ENCODE measurements around the gene HBP1. TPM values are rescaled to one million over a fixed set of nuclear protein-coding genes. Genes with fewer than 3 reads are reported as not detected.

Gene HBP1
- total and polyA plus RNA-seq, 3 experiments from 2014 or later, result 17.2 to 52.3 (median 17.6) TPM

- POLR2A ChIA-PET, result interaction anchor here (1.0 kb wide), 1 partner anchor 8 kb away, joined by 3 read pairs; no protein-coding TSS in a partner anchor
- H3K27me3 ChIP-seq (ENCODE audit: insufficient read depth, low read length, poor library complexity, severe bottlenecking), result no peaks in the 10 kb centered on the region
- no peaks in the 10 kb centered on the region for H3K4me1 Mint-ChIP-seq
- no peak overlapping the region for H3K4me3 ChIP-seq (ENCODE audit: low read length)
- no peaks in the 10 kb centered on the region for H3K36me3 ChIP-seq (ENCODE audit: insufficient read depth, low read length)
- no peaks in the 10 kb centered on the region for H3K36me3 Mint-ChIP-seq
- no peak for DNase-seq
- H3K27ac Mint-ChIP-seq, result no peak overlapping the region
- no peaks in the 10 kb centered on the region for H3K9me3 Mint-ChIP-seq
- no peaks in the 10 kb centered on the region for H3K4me1 ChIP-seq (ENCODE audit: insufficient read depth, low read length)
- no peaks in the 10 kb centered on the region for H3K9me3 ChIP-seq (ENCODE audit: low read length)
- H3K27ac ChIP-seq (ENCODE audit: low read depth, low read length), result no peak overlapping the region
- no peak overlapping the region for H3K4me3 Mint-ChIP-seq
- peaks cover 12% of the 10 kb centered on the region in 2 donors for H3K27me3 Mint-ChIP-seq
- CTCF ChIA-PET, result no interaction called here
Observed at GRCh38 chr7:107160389-107160788, 8.4 kb upstream of the HBP1 start.

- no peaks in the 10 kb centered on the region for H3K36me3 Mint-ChIP-seq
- no peak for DNase-seq
- no peak overlapping the region for H3K27ac Mint-ChIP-seq
- peaks cover 0 to 5% (median under 1%) of the 10 kb centered on the region in 3 donors for H3K4me1 Mint-ChIP-seq
- Histone ChIP-seq H3K4me3 (ENCODE audit: low read length) (no peak overlapping the region), H3K9me3 (ENCODE audit: low read length) (no peaks in the 10 kb centered on the region), H3K36me3 (ENCODE audit: insufficient read depth, low read length) (no peaks in the 10 kb centered on the region), H3K27me3 (ENCODE audit: insufficient read depth, low read length, poor library complexity, severe bottlenecking) (no peaks in the 10 kb centered on the region), H3K27ac (ENCODE audit: low read depth, low read length) (no peak overlapping the region), H3K4me1 (ENCODE audit: insufficient read depth, low read length) (no peaks in the 10 kb centered on the region)
- CTCF ChIA-PET, result no interaction called here
- H3K27me3 Mint-ChIP-seq, result peaks cover 10 to 13% of the 10 kb centered on the region in 2 donors
- POLR2A ChIA-PET, result interaction anchor here (0.6 kb wide), 1 partner anchor 10 kb away, joined by 6 read pairs; no protein-coding TSS in a partner anchor
- H3K9me3 Mint-ChIP-seq, result no peaks in the 10 kb centered on the region
- H3K4me3 Mint-ChIP-seq, result no peak overlapping the region
Observed at GRCh38 chr7:107161415-107161814, 7.4 kb upstream of the HBP1 start.

GRCh38 chr7:107162475-107162874 is 6.3 kb upstream of the HBP1 start:
- ChIA-PET CTCF (interaction anchor here (0.7 kb wide), 1 partner anchor 11 kb away, joined by 3 read pairs; no protein-coding TSS in a partner anchor), POLR2A (interaction anchor here (0.6 kb wide), 1 partner anchor 277 kb away, joined by 5 read pairs; no protein-coding TSS in a partner anchor)
- no peaks in the 10 kb centered on the region for H3K9me3 ChIP-seq (ENCODE audit: low read length)
- no peak for DNase-seq
- H3K4me1 ChIP-seq (ENCODE audit: insufficient read depth, low read length), result no peaks in the 10 kb centered on the region
- H3K36me3 ChIP-seq (ENCODE audit: insufficient read depth, low read length), result no peaks in the 10 kb centered on the region
- no peak overlapping the region for H3K27ac ChIP-seq (ENCODE audit: low read depth, low read length)
- H3K27me3 Mint-ChIP-seq, result peaks cover 10 to 13% of the 10 kb centered on the region in 2 donors
- H3K4me3 ChIP-seq (ENCODE audit: low read length), result no peak overlapping the region
- no peak overlapping the region for H3K27ac Mint-ChIP-seq
- no peaks in the 10 kb centered on the region for H3K36me3 Mint-ChIP-seq
- H3K9me3 Mint-ChIP-seq, result no peaks in the 10 kb centered on the region
- H3K27me3 ChIP-seq (ENCODE audit: insufficient read depth, low read length, poor library complexity, severe bottlenecking), result no peaks in the 10 kb centered on the region
- H3K4me1 Mint-ChIP-seq, result peaks cover 5 to 16% (median 10%) of the 10 kb centered on the region in 3 donors
- no peak overlapping the region for H3K4me3 Mint-ChIP-seq

- peaks cover 14 to 25% (median 16%) of the 10 kb centered on the region in 3 donors for H3K4me1 Mint-ChIP-seq
- ChIA-PET POLR2A (interaction anchor here (0.6 kb wide), 1 partner anchor 399 kb away, joined by 3 read pairs; no protein-coding TSS in a partner anchor), CTCF (interaction anchor here (1.7 kb wide), 1 partner anchor 371 kb away, joined by 4 read pairs; no protein-coding TSS in a partner anchor)
Observed at GRCh38 chr7:107164092-107164491, 4.7 kb upstream of the HBP1 start.

GRCh38 chr7:107165341-107165740 is 3.5 kb upstream of the HBP1 start:
- Mint-ChIP-seq H3K27ac (peak overlapping the region in 2 of 8 donors; percentile 21 to 38), H3K27me3 (peaks cover 13 to 14% of the 10 kb centered on the region in 2 donors), H3K4me1 (peaks cover 20 to 32% (median 22%) of the 10 kb centered on the region in 3 donors), H3K4me3 (peak overlapping the region in 1 of 7 donors; percentile 10), H3K9me3 (no peaks in the 10 kb centered on the region), H3K36me3 (peaks cover 0 to 18% (median 0%) of the 10 kb centered on the region in 3 donors)
- H3K27me3 ChIP-seq (ENCODE audit: insufficient read depth, low read length, poor library complexity, severe bottlenecking), result no peaks in the 10 kb centered on the region
- ChIA-PET POLR2A (no interaction called here), CTCF (interaction anchor here (1.7 kb wide), 1 partner anchor 372 kb away, joined by 4 read pairs; no protein-coding TSS in a partner anchor)
- no peaks in the 10 kb centered on the region for H3K36me3 ChIP-seq (ENCODE audit: insufficient read depth, low read length)
- H3K4me1 ChIP-seq (ENCODE audit: insufficient read depth, low read length), result peaks cover 5% of the 10 kb centered on the region
- H3K27ac ChIP-seq (ENCODE audit: low read depth, low read length), result no peak overlapping the region
- no peak for DNase-seq
- H3K9me3 ChIP-seq (ENCODE audit: low read length), result no peaks in the 10 kb centered on the region
- no peak overlapping the region for H3K4me3 ChIP-seq (ENCODE audit: low read length)

More at GRCh38 chr7:107164092-107164491, 4.7 kb upstream of the HBP1 start:
- peaks cover 12 to 13% of the 10 kb centered on the region in 2 donors for H3K27me3 Mint-ChIP-seq
- Histone ChIP-seq H3K4me3 (ENCODE audit: low read length) (no peak overlapping the region), H3K36me3 (ENCODE audit: insufficient read depth, low read length) (no peaks in the 10 kb centered on the region), H3K27me3 (ENCODE audit: insufficient read depth, low read length, poor library complexity, severe bottlenecking) (no peaks in the 10 kb centered on the region), H3K27ac (ENCODE audit: low read depth, low read length) (no peak overlapping the region), H3K9me3 (ENCODE audit: low read length) (no peaks in the 10 kb centered on the region), H3K4me1 (ENCODE audit: insufficient read depth, low read length) (no peaks in the 10 kb centered on the region)
- H3K36me3 Mint-ChIP-seq, result peaks cover 0 to 9% (median 0%) of the 10 kb centered on the region in 3 donors
- no peak for DNase-seq
- no peak overlapping the region for H3K4me3 Mint-ChIP-seq
- no peaks in the 10 kb centered on the region for H3K9me3 Mint-ChIP-seq
- no peak overlapping the region for H3K27ac Mint-ChIP-seq

- Histone ChIP-seq H3K36me3 (ENCODE audit: insufficient read depth, low read length) (no peaks in the 10 kb centered on the region), H3K27me3 (ENCODE audit: insufficient read depth, low read length, poor library complexity, severe bottlenecking) (no peaks in the 10 kb centered on the region), H3K9me3 (ENCODE audit: low read length) (no peaks in the 10 kb centered on the region), H3K4me1 (ENCODE audit: insufficient read depth, low read length) (peaks cover 16% of the 10 kb centered on the region), H3K27ac (ENCODE audit: low read depth, low read length) (peak overlapping the region; percentile 94), H3K4me3 (ENCODE audit: low read length) (peak overlapping the region; percentile 84)
- Mint-ChIP-seq H3K4me3 (peak overlapping the region; percentile 85 to 100 (median 97)), H3K36me3 (peaks cover 0 to 27% (median 0%) of the 10 kb centered on the region in 3 donors), H3K27ac (peak overlapping the region; percentile 96 to 100 (median 100)), H3K9me3 (no peaks in the 10 kb centered on the region), H3K4me1 (peaks cover 33 to 46% (median 34%) of the 10 kb centered on the region in 3 donors), H3K27me3 (peaks cover 13 to 14% of the 10 kb centered on the region in 2 donors)
- ChIA-PET CTCF (interaction anchor here (1.5 to 4.1 kb wide), 2 partner anchors 15 to 20 kb away, joined by 4 to 26 read pairs; no protein-coding TSS in a partner anchor), POLR2A (interaction anchor here (0.6 to 3.7 kb wide), 8 partner anchors 14 to 507 kb away, joined by 3 to 40 read pairs (median 10); partner anchors contain the start of genes CCDC71L, COG5 and DUS4L)
- no peak for DNase-seq
Observed at GRCh38 chr7:107166736-107167426, 1.9 kb upstream of the HBP1 start.

- H3K36me3 ChIP-seq (ENCODE audit: insufficient read depth, low read length), result no peaks in the 10 kb centered on the region
- CTCF ChIA-PET, result interaction anchor here (0.7 to 4.1 kb wide), 10 partner anchors 11 to 507 kb away, joined by 3 to 26 read pairs (median 4); partner anchors contain the start of gene CCDC71L
- no peaks in the 10 kb centered on the region for H3K9me3 Mint-ChIP-seq
- H3K27me3 ChIP-seq (ENCODE audit: insufficient read depth, low read length, poor library complexity, severe bottlenecking), result no peaks in the 10 kb centered on the region
- H3K4me3 Mint-ChIP-seq, result peak overlapping the region; percentile 85 to 100 (median 97)
- DNase-seq, result peak in 2 of 5 donors; percentile 55 to 63
- H3K4me1 Mint-ChIP-seq, result peaks cover 35 to 51% (median 40%) of the 10 kb centered on the region in 3 donors
- H3K4me3 ChIP-seq (ENCODE audit: low read length), result peak overlapping the region; percentile 84
- H3K27me3 Mint-ChIP-seq, result peaks cover 13 to 14% of the 10 kb centered on the region in 2 donors
- H3K27ac Mint-ChIP-seq, result peak overlapping the region; percentile 96 to 100 (median 100)
- POLR2A ChIA-PET, result interaction anchor here (0.6 to 3.7 kb wide), 22 partner anchors 8 to 1401 kb away, joined by 3 to 40 read pairs (median 6); partner anchors contain the start of genes CBLL1, CCDC71L, COG5 and DLD
- H3K4me1 ChIP-seq (ENCODE audit: insufficient read depth, low read length), result peaks cover 24% of the 10 kb centered on the region
- H3K9me3 ChIP-seq (ENCODE audit: low read length), result no peaks in the 10 kb centered on the region
- H3K27ac ChIP-seq (ENCODE audit: low read depth, low read length), result peak overlapping the region; percentile 94
- H3K36me3 Mint-ChIP-seq, result peaks cover 0 to 29% (median 0%) of the 10 kb centered on the region in 3 donors
Observed at GRCh38 chr7:107167483-107168232, 1.1 kb upstream of the HBP1 start.
